ENCODE results near the gene CSNK1G3.

GRCh38 chr5:123508441-123508840 is 3.5 kb upstream of the CSNK1G3 start:
- TF ChIP-seq, protein P1, sequence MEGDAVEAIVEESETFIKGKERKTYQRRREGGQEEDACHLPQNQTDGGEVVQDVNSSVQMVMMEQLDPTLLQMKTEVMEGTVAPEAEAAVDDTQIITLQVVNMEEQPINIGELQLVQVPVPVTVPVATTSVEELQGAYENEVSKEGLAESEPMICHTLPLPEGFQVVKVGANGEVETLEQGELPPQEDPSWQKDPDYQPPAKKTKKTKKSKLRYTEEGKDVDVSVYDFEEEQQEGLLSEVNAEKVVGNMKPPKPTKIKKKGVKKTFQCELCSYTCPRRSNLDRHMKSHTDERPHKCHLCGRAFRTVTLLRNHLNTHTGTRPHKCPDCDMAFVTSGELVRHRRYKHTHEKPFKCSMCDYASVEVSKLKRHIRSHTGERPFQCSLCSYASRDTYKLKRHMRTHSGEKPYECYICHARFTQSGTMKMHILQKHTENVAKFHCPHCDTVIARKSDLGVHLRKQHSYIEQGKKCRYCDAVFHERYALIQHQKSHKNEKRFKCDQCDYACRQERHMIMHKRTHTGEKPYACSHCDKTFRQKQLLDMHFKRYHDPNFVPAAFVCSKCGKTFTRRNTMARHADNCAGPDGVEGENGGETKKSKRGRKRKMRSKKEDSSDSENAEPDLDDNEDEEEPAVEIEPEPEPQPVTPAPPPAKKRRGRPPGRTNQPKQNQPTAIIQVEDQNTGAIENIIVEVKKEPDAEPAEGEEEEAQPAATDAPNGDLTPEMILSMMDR (IDR thresholded peaks at IDR 0.05; ENCODE audit: low read depth, low read length): no peak
- TF ChIP-seq POLR2A (IDR thresholded peaks at IDR 0.05; ENCODE audit: extremely low read depth, insufficient read length) (no peak), MAX (IDR thresholded peaks at IDR 0.05; ENCODE audit: low read depth, low read length) (no peak), MYC (IDR thresholded peaks at IDR 0.05; ENCODE audit: low read depth, low read length) (no peak)

Data from NB4 (cell line).